OCI-LY7 (cell line): ENCODE results near the gene PPP1R11. TPM values are rescaled to one million over a fixed set of nuclear protein-coding genes. Genes with fewer than 3 reads are reported as not detected.

Experiments used
- BruUV-seq: library from RNA; stranded (reverse); fragments of 400-500 nt; replicated peaks from 2 replicates; lab custom pipeline; 2021; lab: Mats Ljungman, UMichigan
- CTCF ChIA-PET: fragments of 300-600 bp; sonication (Branson Sonifier 250); formaldehyde crosslinking; loops from one replicate; lab custom pipeline; 2022; ENCODE audit warnings: antibody characterized with exemption; ENCODE audit not compliant: unreplicated experiment; lab: Charles Lee
- POLR2A ChIA-PET: fragments of 300-600 bp; sonication (Branson Sonifier 250); formaldehyde crosslinking; loops from one replicate; lab custom pipeline; 2022; ENCODE audit warnings: antibody characterized with exemption; lab: Charles Lee
- DNase-seq: peaks from one replicate; pipeline ENCODE4 v3.0.0-alpha.2; 2015; ENCODE audit warnings: low spot score
- H2AFZ ChIP-seq: fragments of 200-600 bp; sonication (generic), shearing (Covaris generic); 2 replicates; pipeline ENCODE4 v1.6.1; 2014; ENCODE audit warnings: mild to moderate bottlenecking, antibody characterized with exemption, low read length, moderate library complexity
- H3K27ac ChIP-seq: fragments of 200-600 bp; sonication (generic); 2 replicates; pipeline ENCODE4 v1.5.1; 2014; ENCODE audit warnings: mixed run types, low read depth, mild to moderate bottlenecking, moderate library complexity, low read length, inconsistent platforms; ENCODE audit not compliant: poor library complexity, severe bottlenecking
- H3K36me3 ChIP-seq: fragments of 200-600 bp; sonication (generic); 2 replicates; pipeline ENCODE4 v1.6.1; 2014; ENCODE audit warnings: mild to moderate bottlenecking, antibody characterized with exemption, low read length, moderate library complexity, mixed read lengths; ENCODE audit not compliant: insufficient read depth
- H3K4me1 ChIP-seq: fragments of 200-600 bp; sonication (generic); 2 replicates; pipeline ENCODE4 v1.5.1; 2014; ENCODE audit warnings: mild to moderate bottlenecking, low read length; ENCODE audit not compliant: insufficient read depth, poor library complexity, severe bottlenecking
- H3K4me2 ChIP-seq: fragments of 200-600 bp; sonication (generic); 2 replicates; pipeline ENCODE4 v1.6.1; 2014; ENCODE audit warnings: mild to moderate bottlenecking, low read length
- H3K4me3 ChIP-seq: fragments of 200-600 bp; sonication (generic); 2 replicates; pipeline ENCODE4 v1.5.1; 2014; ENCODE audit warnings: mild to moderate bottlenecking, low read depth, low read length; ENCODE audit not compliant: poor library complexity, severe bottlenecking
- H3K79me2 ChIP-seq: fragments of 200-600 bp; sonication (generic); 2 replicates; pipeline ENCODE4 v1.6.1; 2016; ENCODE audit warnings: low read depth, mild to moderate bottlenecking, low read length, moderate library complexity, mixed read lengths; ENCODE audit not compliant: insufficient read depth
- H3K9me2 ChIP-seq: fragments of 200-600 bp; sonication (generic); 2 replicates; pipeline ENCODE4 v1.6.1; 2016; ENCODE audit warnings: mild to moderate bottlenecking, low read length, mixed read lengths; ENCODE audit not compliant: insufficient read depth
- H3K9me3 ChIP-seq: fragments of 200-600 bp; sonication (generic); 2 replicates; pipeline ENCODE4 v1.6.1; 2014; ENCODE audit warnings: mild to moderate bottlenecking, mixed run types, low read length, mixed read lengths
- H4K20me1 ChIP-seq: fragments of 200-600 bp; sonication (generic); 2 replicates; pipeline ENCODE4 v1.6.1; 2014; ENCODE audit warnings: mild to moderate bottlenecking, antibody characterized with exemption, low read length, moderate library complexity, mixed read lengths; ENCODE audit not compliant: insufficient read depth
- CTCF ChIP-seq: fragments of 200-600 bp; sonication (generic); conservative IDR thresholded peaks from 2 replicates; pipeline ENCODE4 v1.5.1; 2014; ENCODE audit warnings: mild to moderate bottlenecking, antibody characterized with exemption, low read length, moderate library complexity, mixed read lengths
- EZH2phosphoT487 ChIP-seq: fragments of 200-600 bp; sonication (generic); IDR thresholded peaks from 2 replicates; pipeline ENCODE4 v1.6.1; 2018; ENCODE audit warnings: low read depth, borderline replicate concordance, mild to moderate bottlenecking, mixed run types, antibody characterized with exemption, low read length, moderate library complexity, mixed read lengths
- intact Hi-C: fragments of 100-400 bp; cut with micrococcal nuclease; formaldehyde crosslinking; loops from one replicate; pipeline ENCODE4 v1.10.0; 2022; ENCODE audit not compliant: unreplicated experiment
- total RNA-seq, 2 experiments: library from RNA; depleted of rRNA in 1 of 2; stranded (reverse); fragments of >200 nt in 1 of 2; shearing (Covaris generic) in 1 of 2; gene quantifications; 2 replicates each; pipeline ENCODE4 v1.2.3, GENCODE V29; 2014 to 2022

The PPP1R11 gene
- total RNA-seq, 2 experiments from 2014 or later, result 30.6 to 36.5 TPM

- Histone ChIP-seq H3K79me2 (peaks cover 59% of the 10 kb centered on the region), H2AFZ (no peak overlapping the region), H3K27ac (no peak overlapping the region), H3K4me2 (peak overlapping the region; percentile 92), H3K4me3 (peak overlapping the region; percentile 81), H3K9me3 (no peaks in the 10 kb centered on the region), H3K36me3 (peaks cover 18% of the 10 kb centered on the region), H3K4me1 (peaks cover 38% of the 10 kb centered on the region), H4K20me1 (no peaks in the 10 kb centered on the region), H3K9me2 (no peaks in the 10 kb centered on the region)
- no TSS peak for BruUV-seq
- CTCF ChIA-PET, result no interaction called here
- TF ChIP-seq CTCF (no peak), EZH2phosphoT487 (no peak)
- intact Hi-C loops, result loop anchor here (10.0 kb wide), 2 partner anchors 282 to 1918 kb away; partner anchors contain the start of genes RPP21 and ZKSCAN8
- peak; percentile 12 for DNase-seq
- POLR2A ChIA-PET, result interaction anchor here (0.6 kb wide), 2 partner anchors 72 to 1081 kb away, joined by 3 to 5 read pairs; no protein-coding TSS in a partner anchor
Observed at GRCh38 chr6:30062471-30063178, 4.4 kb upstream of the PPP1R11 start.

GRCh38 chr6:30063315-30063714, 3.7 kb upstream of the PPP1R11 start:
- no peak overlapping the region for H3K27ac ChIP-seq
- H2AFZ ChIP-seq, result no peak overlapping the region
- H3K36me3 ChIP-seq, result peaks cover 18% of the 10 kb centered on the region
- H3K9me3 ChIP-seq, result no peaks in the 10 kb centered on the region
- POLR2A ChIA-PET, result no interaction called here
- intact Hi-C loops, result loop anchor here (10.0 kb wide), 2 partner anchors 281 to 1919 kb away; partner anchors contain the start of genes RPP21 and ZKSCAN8
- CTCF ChIA-PET, result no interaction called here
- no peak for DNase-seq
- peak overlapping the region; percentile 81 for H3K4me3 ChIP-seq
- H3K4me1 ChIP-seq, result peaks cover 43% of the 10 kb centered on the region
- TF ChIP-seq CTCF (no peak), EZH2phosphoT487 (no peak)
- BruUV-seq, result no TSS peak
- H3K79me2 ChIP-seq, result peaks cover 66% of the 10 kb centered on the region
- H4K20me1 ChIP-seq, result no peaks in the 10 kb centered on the region
- H3K9me2 ChIP-seq, result no peaks in the 10 kb centered on the region
- H3K4me2 ChIP-seq, result peak overlapping the region; percentile 92
